GM23248 (cell line): ENCODE measurements around the gene UBAC2. TPM values are rescaled to one million over a fixed set of nuclear protein-coding genes. Genes with fewer than 3 reads are reported as not detected.

Experiments
- DNase-seq: peaks from one replicate; pipeline ENCODE4 v3.0.0-alpha.2; 2015
- H2AFZ ChIP-seq: fragments of 200-600 bp; sonication (generic); 2 replicates; pipeline ENCODE4 v1.6.1; 2016; ENCODE audit warnings: antibody characterized with exemption
- H3F3A ChIP-seq: fragments of 200-600 bp; sonication (generic); 2 replicates; pipeline ENCODE4 v1.6.1; 2016; ENCODE audit warnings: mild to moderate bottlenecking, antibody characterized with exemption, mixed run types; ENCODE audit not compliant: insufficient read depth
- H3K27ac ChIP-seq: fragments of 200-600 bp; sonication (generic); 2 replicates; pipeline ENCODE4 v1.5.1; 2016; ENCODE audit warnings: mild to moderate bottlenecking
- H3K27me3 ChIP-seq: fragments of 200-600 bp; sonication (generic); replicated peaks from 2 replicates; pipeline ENCODE4 v1.6.1; 2016; ENCODE audit warnings: mild to moderate bottlenecking; ENCODE audit not compliant: insufficient read depth
- H3K36me3 ChIP-seq: fragments of 200-600 bp; sonication (generic); 2 replicates; pipeline ENCODE4 v1.6.1; 2016; ENCODE audit warnings: low read depth, mild to moderate bottlenecking
- H3K4me1 ChIP-seq: fragments of 200-600 bp; sonication (generic); 2 replicates; pipeline ENCODE4 v1.6.1; 2016; ENCODE audit warnings: mild to moderate bottlenecking; ENCODE audit not compliant: insufficient read depth
- H3K4me2 ChIP-seq: fragments of 200-600 bp; sonication (generic); one replicate; pipeline ENCODE4 v1.6.1; 2016; ENCODE audit warnings: mild to moderate bottlenecking; ENCODE audit not compliant: unreplicated experiment
- H3K4me3 ChIP-seq: fragments of 200-600 bp; sonication (generic); 2 replicates; pipeline ENCODE4 v1.5.1; 2016; ENCODE audit warnings: mild to moderate bottlenecking
- H3K79me2 ChIP-seq: fragments of 200-600 bp; sonication (generic); 2 replicates; pipeline ENCODE4 v1.6.1; 2016; ENCODE audit warnings: mild to moderate bottlenecking; ENCODE audit not compliant: insufficient read depth
- H3K9ac ChIP-seq: fragments of 200-600 bp; sonication (generic); 2 replicates; pipeline ENCODE4 v1.6.1; 2016; ENCODE audit warnings: mild to moderate bottlenecking
- H3K9me2 ChIP-seq: fragments of 200-600 bp; sonication (generic); 2 replicates; pipeline ENCODE4 v1.6.1; 2016; ENCODE audit warnings: mixed run types, mild to moderate bottlenecking, moderate library complexity; ENCODE audit not compliant: insufficient read depth
- H3K9me3 ChIP-seq: fragments of 200-600 bp; sonication (generic); one replicate; pipeline ENCODE4 v1.6.1; 2017; ENCODE audit warnings: low read depth
- H4K20me1 ChIP-seq: fragments of 200-600 bp; sonication (generic); 2 replicates; pipeline ENCODE4 v1.6.0; 2016; ENCODE audit not compliant: insufficient read depth
- EZH2 ChIP-seq: fragments of 200-600 bp; sonication (generic); IDR thresholded peaks from 2 replicates; pipeline ENCODE4 v1.6.1; 2018; ENCODE audit warnings: antibody characterized with exemption, mild to moderate bottlenecking; ENCODE audit not compliant: insufficient read depth, poor library complexity, severe bottlenecking
- EZH2phosphoT487 ChIP-seq: fragments of 200-600 bp; sonication (generic); IDR thresholded peaks from 2 replicates; pipeline ENCODE4 v1.6.1; 2018; ENCODE audit warnings: antibody characterized with exemption, moderate library complexity, mild to moderate bottlenecking, low read depth; ENCODE audit not compliant: insufficient read depth
- WGBS, 2 experiments: methylation state at CpG; one replicate each; pipeline ENCODE4 v1.1.6; 2015 to 2017; ENCODE audit warnings: low lambda C conversion rate in 2 of 2, low coverage in 1 of 2; ENCODE audit errors: missing lambda C conversion rate in 2 of 2; 5-methylcytosine and 5-hydroxymethylcytosine counted together
- in situ Hi-C: fragments of 300-500 bp; cut with MboI; formaldehyde crosslinking; loops from 2 replicates; pipeline ENCODE4 v1.15.0; 2020
- polyA plus RNA-seq: library from polyadenylated mRNA; unstranded; fragments of >200 nt; fragmentation: Nextera tagmentation; extraction: Ambion mirVana; gene quantifications from 2 replicates; pipeline ENCODE4 v1.2.1, GENCODE V29; 2016
- total RNA-seq: library from RNA; depleted of rRNA; stranded (reverse); fragments of >200 nt; shearing (Covaris generic); gene quantifications from 2 replicates; pipeline ENCODE4 v1.2.3, GENCODE V29; 2014

The UBAC2 gene
- total and polyA plus RNA-seq, 2 experiments from 2014 or later: 66.1 to 95.9 TPM

DNA sequence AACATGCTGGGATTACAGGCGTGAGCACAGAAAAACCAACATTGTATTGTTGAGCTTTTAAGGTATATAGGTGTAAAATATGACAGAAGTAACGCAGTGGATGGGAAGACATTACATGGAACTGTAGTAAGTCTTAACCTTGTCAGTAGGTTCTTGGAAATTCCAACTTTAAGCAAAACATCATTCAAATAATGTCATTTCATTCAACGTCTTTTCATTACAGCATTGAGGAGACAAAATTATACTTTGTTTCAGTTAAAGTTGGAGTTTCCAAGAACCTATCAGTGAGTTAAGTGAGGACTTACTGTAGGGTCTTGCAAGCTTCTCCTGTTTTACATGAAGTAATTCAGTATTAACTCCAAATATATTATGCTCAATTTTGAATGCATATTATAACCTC is 133.6 kb downstream of the UBAC2 start:
- no peak overlapping the region for H2AFZ ChIP-seq
- no peaks in the 10 kb centered on the region for H3K9me2 ChIP-seq
- no peak overlapping the region for H3K9ac ChIP-seq
- TF ChIP-seq EZH2 (no peak), EZH2phosphoT487 (no peak)
- H3K4me1 ChIP-seq: no peaks in the 10 kb centered on the region
- H3K27ac ChIP-seq: no peak overlapping the region
- no peaks in the 10 kb centered on the region for H3K27me3 ChIP-seq
- no peaks in the 10 kb centered on the region for H3K79me2 ChIP-seq
- no peak overlapping the region for H3K4me3 ChIP-seq
- no peak overlapping the region for H3K4me2 ChIP-seq
- H3F3A ChIP-seq: no peaks in the 10 kb centered on the region
- no peaks in the 10 kb centered on the region for H4K20me1 ChIP-seq
- H3K36me3 ChIP-seq: peaks cover under 1% of the 10 kb centered on the region; the same call in 1 of the 2 replicates
- in situ Hi-C loops: no loop called here
- no peak for DNase-seq
- 95 to 98% methylated on average over 3 of the region's 3 CpGs for WGBS, 2 experiments
- H3K9me3 ChIP-seq: no peaks in the 10 kb centered on the region

DNA sequence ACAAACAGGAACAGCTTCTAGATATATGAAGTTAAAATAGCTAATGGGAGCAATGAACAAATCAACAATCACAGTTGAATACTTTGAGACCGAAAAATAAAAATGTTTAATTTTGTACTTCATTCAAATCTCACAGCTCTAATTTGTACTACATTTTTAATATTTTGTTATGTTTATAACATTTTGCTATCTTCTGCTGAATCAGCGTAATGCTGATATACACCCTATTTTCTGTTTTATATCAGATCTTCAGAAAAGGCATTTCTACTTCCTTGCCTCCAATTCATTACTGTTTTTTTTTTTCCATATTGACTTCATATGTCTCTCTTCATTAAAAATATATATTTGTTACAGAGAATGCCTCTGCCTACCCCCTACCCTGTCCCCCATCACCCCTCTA is 134.4 kb downstream of the UBAC2 start:
- Histone ChIP-seq H2AFZ (no peak overlapping the region), H3K9me2 (no peaks in the 10 kb centered on the region), H3K4me3 (no peak overlapping the region), H3K4me2 (no peak overlapping the region), H3K27ac (no peak overlapping the region), H3K4me1 (peaks cover 5% of the 10 kb centered on the region; the same call in 1 of the 2 replicates), H3K36me3 (no peaks in the 10 kb centered on the region), H4K20me1 (no peaks in the 10 kb centered on the region), H3K9ac (no peak overlapping the region), H3K9me3 (no peaks in the 10 kb centered on the region), H3K27me3 (no peaks in the 10 kb centered on the region), H3F3A (peaks cover 4% of the 10 kb centered on the region; the same call in 1 of the 2 replicates), H3K79me2 (no peaks in the 10 kb centered on the region)
- in situ Hi-C loops: no loop called here
- WGBS, 2 experiments: 92 to 99% methylated on average over 2 of the region's 2 CpGs
- no peak for DNase-seq
- no peak for TF ChIP-seq EZH2phosphoT487
- no peak for TF ChIP-seq EZH2

DNA sequence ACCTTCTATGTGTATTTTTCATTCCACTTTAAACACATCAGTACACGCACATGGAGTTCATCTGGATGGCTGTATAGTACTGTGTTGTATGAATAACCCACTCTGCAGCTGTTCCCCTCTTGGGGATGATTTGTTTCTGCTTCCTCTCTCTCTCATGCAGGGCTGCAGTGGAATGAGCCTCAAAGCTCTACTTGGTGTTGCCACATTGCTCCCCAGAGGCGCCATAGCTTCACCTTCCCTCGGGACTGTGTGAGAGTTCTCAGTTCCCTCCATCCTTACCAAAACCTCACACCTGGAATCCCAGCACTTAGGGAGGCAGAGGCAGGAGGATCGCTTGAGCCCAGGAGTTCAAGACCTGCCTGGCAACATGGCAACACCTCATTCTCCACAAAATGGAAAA is 134.9 kb downstream of the UBAC2 start:
- in situ Hi-C loops: no loop called here
- WGBS, 2 experiments: 87 to 93% methylated on average over 4 of the region's 4 CpGs

GRCh38 chr13:99339230-99339721 is 138.6 kb downstream of the UBAC2 start:
- peaks cover 4% of the 10 kb centered on the region; the same call in 1 of the 2 replicates for H3F3A ChIP-seq
- peaks cover 8% of the 10 kb centered on the region; the same call in 1 of the 2 replicates for H3K36me3 ChIP-seq
- TF ChIP-seq EZH2 (no peak), EZH2phosphoT487 (no peak)
- no peaks in the 10 kb centered on the region for H3K79me2 ChIP-seq
- H2AFZ ChIP-seq: no peak overlapping the region
- no peak overlapping the region for H3K9ac ChIP-seq
- H3K4me1 ChIP-seq: peaks cover 9% of the 10 kb centered on the region; the same call in 1 of the 2 replicates
- no peaks in the 10 kb centered on the region for H3K27me3 ChIP-seq
- H3K9me3 ChIP-seq: no peaks in the 10 kb centered on the region
- no peak overlapping the region for H3K4me3 ChIP-seq
- DNase-seq: no peak
- 94 to 98% methylated on average over 5 of the region's 5 CpGs for WGBS, 2 experiments
- no peaks in the 10 kb centered on the region for H3K9me2 ChIP-seq
- H3K4me2 ChIP-seq: no peak overlapping the region
- H4K20me1 ChIP-seq: no peaks in the 10 kb centered on the region
- in situ Hi-C loops: no loop called here
- H3K27ac ChIP-seq: no peak overlapping the region

More for the DNA sequence above, 134.9 kb downstream of the UBAC2 start:
- no peaks in the 10 kb centered on the region for H3K27me3 ChIP-seq
- H3K27ac ChIP-seq: no peak overlapping the region
- H4K20me1 ChIP-seq: no peaks in the 10 kb centered on the region
- peaks cover 9% of the 10 kb centered on the region; the same call in 1 of the 2 replicates for H3K4me1 ChIP-seq
- no peaks in the 10 kb centered on the region; the same call in 1 of the 2 replicates for H3K36me3 ChIP-seq
- H3K4me2 ChIP-seq: no peak overlapping the region
- DNase-seq: no peak
- TF ChIP-seq EZH2phosphoT487 (no peak), EZH2 (no peak)
- no peak overlapping the region for H3K4me3 ChIP-seq
- H3F3A ChIP-seq: peaks cover 4% of the 10 kb centered on the region; the same call in 1 of the 2 replicates
- no peaks in the 10 kb centered on the region for H3K9me3 ChIP-seq
- H3K79me2 ChIP-seq: no peaks in the 10 kb centered on the region
- no peak overlapping the region for H2AFZ ChIP-seq
- H3K9me2 ChIP-seq: no peaks in the 10 kb centered on the region
- no peak overlapping the region for H3K9ac ChIP-seq
